ENCODE measurements around the gene LRP2. TPM values are rescaled to one million over a fixed set of nuclear protein-coding genes. Genes with fewer than 3 reads are reported as not detected.

Gene LRP2
- total RNA-seq, result not detected in 2 replicates

GRCh38 chr2:169362118-169362893 lies at the start of gene LRP2:
LRP2 (minus strand) TSS chr2:169362534; CDS start chr2:169362399, 135 bp downstream.

Other genes starting within 250 kb of the LRP2 start
- gene BBS5, start 117.0 kb upstream of the LRP2 start, total RNA-seq, result 4.5 and 5.5 TPM in 2 replicates
- gene KLHL41, start 147.2 kb upstream of the LRP2 start, total RNA-seq, result 0.28 and 0.30 TPM in 2 replicates
- 22.3 and 24.6 TPM in 2 replicates for gene FASTKD1, start 211.3 kb upstream of the LRP2 start, total RNA-seq
- 30.7 and 32.4 TPM in 2 replicates for gene PPIG, start 221.8 kb upstream of the LRP2 start, total RNA-seq

All from smooth muscle cell of the umbilical artery (primary cell).